Measurements from ENCODE around the gene BAZ1A.

- no peak for TF ChIP-seq POLR2AphosphoS5 (IDR thresholded peaks at IDR 0.05; ENCODE audit: low read depth, low read length)
- TF ChIP-seq SIN3A (IDR thresholded peaks at IDR 0.05; ENCODE audit: borderline replicate concordance, insufficient read depth, low read length) = no peak
- TF ChIP-seq, protein P1, sequence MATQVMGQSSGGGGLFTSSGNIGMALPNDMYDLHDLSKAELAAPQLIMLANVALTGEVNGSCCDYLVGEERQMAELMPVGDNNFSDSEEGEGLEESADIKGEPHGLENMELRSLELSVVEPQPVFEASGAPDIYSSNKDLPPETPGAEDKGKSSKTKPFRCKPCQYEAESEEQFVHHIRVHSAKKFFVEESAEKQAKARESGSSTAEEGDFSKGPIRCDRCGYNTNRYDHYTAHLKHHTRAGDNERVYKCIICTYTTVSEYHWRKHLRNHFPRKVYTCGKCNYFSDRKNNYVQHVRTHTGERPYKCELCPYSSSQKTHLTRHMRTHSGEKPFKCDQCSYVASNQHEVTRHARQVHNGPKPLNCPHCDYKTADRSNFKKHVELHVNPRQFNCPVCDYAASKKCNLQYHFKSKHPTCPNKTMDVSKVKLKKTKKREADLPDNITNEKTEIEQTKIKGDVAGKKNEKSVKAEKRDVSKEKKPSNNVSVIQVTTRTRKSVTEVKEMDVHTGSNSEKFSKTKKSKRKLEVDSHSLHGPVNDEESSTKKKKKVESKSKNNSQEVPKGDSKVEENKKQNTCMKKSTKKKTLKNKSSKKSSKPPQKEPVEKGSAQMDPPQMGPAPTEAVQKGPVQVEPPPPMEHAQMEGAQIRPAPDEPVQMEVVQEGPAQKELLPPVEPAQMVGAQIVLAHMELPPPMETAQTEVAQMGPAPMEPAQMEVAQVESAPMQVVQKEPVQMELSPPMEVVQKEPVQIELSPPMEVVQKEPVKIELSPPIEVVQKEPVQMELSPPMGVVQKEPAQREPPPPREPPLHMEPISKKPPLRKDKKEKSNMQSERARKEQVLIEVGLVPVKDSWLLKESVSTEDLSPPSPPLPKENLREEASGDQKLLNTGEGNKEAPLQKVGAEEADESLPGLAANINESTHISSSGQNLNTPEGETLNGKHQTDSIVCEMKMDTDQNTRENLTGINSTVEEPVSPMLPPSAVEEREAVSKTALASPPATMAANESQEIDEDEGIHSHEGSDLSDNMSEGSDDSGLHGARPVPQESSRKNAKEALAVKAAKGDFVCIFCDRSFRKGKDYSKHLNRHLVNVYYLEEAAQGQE (IDR thresholded peaks at IDR 0.05; ENCODE audit: insufficient read depth in 1 of 2, low read depth in 2 of 2, low read length in 2 of 2) = no peak
- TF ChIP-seq TAF1 (IDR thresholded peaks at IDR 0.05; ENCODE audit: borderline replicate concordance, insufficient read depth, low read length) = no peak
- no peak for TF ChIP-seq FOXP2 (optimal IDR thresholded peaks at IDR 0.05; ENCODE audit: borderline replicate concordance, extremely low read depth, extremely low read length, insufficient read depth)
Observed at GRCh38 chr14:34796902-34797301, 78.3 kb downstream of the BAZ1A start.
